ENCODE data around the gene RAD51B. TPM values are rescaled to one million over a fixed set of nuclear protein-coding genes. Genes with fewer than 3 reads are reported as not detected.

RAD51B gene
- total and polyA plus RNA-seq, 2 of the 13 experiments (the other 11 are each of a cell fraction or from before 2014, with no cell fraction given): 7.0 to 9.5 TPM

- no peak for ATAC-seq
- Histone ChIP-seq H3K27ac (ENCODE audit: extremely low read length, insufficient read depth, low read length) (no peak overlapping the region), H3K9ac (ENCODE audit: insufficient read depth, low read depth, low read length) (no peak overlapping the region), H3K36me3 (replicated peaks in 1 of 2; ENCODE audit: control insufficient read depth in 1 of 2, insufficient read depth in 2 of 2, low read length in 2 of 2) (no peaks in the 10 kb centered on the region), H3K4me1 (ENCODE audit: insufficient read depth, low read length) (peaks cover 10% of the 10 kb centered on the region), H3K4me2 (ENCODE audit: low read depth, low read length) (no peak overlapping the region), H3K4me3 (replicated peaks in 1 of 3; ENCODE audit: insufficient read depth in 1 of 3, low read depth in 2 of 3, low read length in 3 of 3) (no peak overlapping the region), H4K20me1 (ENCODE audit: insufficient read depth, low read length) (no peaks in the 10 kb centered on the region), H2AFZ (ENCODE audit: low read length) (no peak overlapping the region), H3K79me2 (ENCODE audit: insufficient read depth, low read length) (no peaks in the 10 kb centered on the region), H3K27me3 (ENCODE audit: control insufficient read depth in 1 of 2, insufficient read depth in 2 of 2, low read length in 2 of 2) (no peaks in the 10 kb centered on the region), H3K9me3 (ENCODE audit: low read length) (peaks cover 22% of the 10 kb centered on the region)
- ChIA-PET CTCF (ENCODE audit: low intra/inter-chr PET ratio, low total read pairs) (no interaction called here), POLR2A (no interaction called here)
- intact Hi-C loops (cut with micrococcal nuclease; ENCODE audit: unreplicated experiment): no loop called here
- DNase-seq (ENCODE audit: low spot score): no peak
- TF ChIP-seq ATF1 (CRISPR knock-in tag; IDR thresholded peaks at IDR 0.05): no peak
- TF ChIP-seq SATB2 (CRISPR knock-in tag; IDR thresholded peaks at IDR 0.05): no peak
- no peak for TF ChIP-seq REST (IDR thresholded peaks at IDR 0.05; ENCODE audit: borderline replicate concordance in 1 of 2, low read depth in 1 of 2, low read length in 2 of 2)
- TF ChIP-seq ZBTB26 (CRISPR knock-in tag; IDR thresholded peaks at IDR 0.05; ENCODE audit: borderline replicate concordance): no peak
- TF ChIP-seq FOXA1 (IDR thresholded peaks at IDR 0.05): no peak
- no peak for TF ChIP-seq FOXA1 (CRISPR knock-in tag; IDR thresholded peaks at IDR 0.05)
- TF ChIP-seq ATF7 (IDR thresholded peaks at IDR 0.05): peak; percentile 61
- no peak for TF ChIP-seq ATF7 (CRISPR knock-in tag; IDR thresholded peaks at IDR 0.05)
- no peak for TF ChIP-seq ZBTB39 (CRISPR knock-in tag; IDR thresholded peaks at IDR 0.05)
- no peak for TF ChIP-seq SUZ12 (IDR thresholded peaks at IDR 0.05; ENCODE audit: low read depth, low read length)
- in situ Hi-C loops (cut with HindIII; ENCODE audit: extremely low pct_ligation_motif_present, low pct_unique_long_range_greater_than_20kb): no loop called here
- no TSS peak for BruUV-seq (replicated peaks)
- no peak for FAIRE-seq
- 78% methylated on average over 2 of the region's 2 CpGs for WGBS (ENCODE audit: low lambda C conversion rate)
These were observed 708.6 kb downstream of the RAD51B start for GRCh38 chr14:68528040-68528687.

All from HepG2 (cell line).